ENCODE data around the gene USP30.

Gene USP30

DNA sequence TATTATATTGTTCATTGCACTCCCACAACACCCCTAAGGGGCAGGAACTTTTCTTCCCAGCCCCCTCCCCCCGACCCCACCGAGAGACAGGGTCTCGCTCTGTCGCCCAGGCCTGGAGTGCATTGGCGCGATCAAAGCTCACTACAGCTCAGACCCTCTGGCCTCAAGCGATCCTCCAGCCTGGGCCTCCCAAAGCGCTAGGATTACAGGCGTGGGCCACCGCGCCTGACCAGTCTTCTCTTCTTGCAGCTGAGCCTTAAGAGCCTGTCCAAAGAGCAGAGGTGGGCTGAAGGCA is 44.7 kb downstream of the USP30 start:
- TF ChIP-seq, protein P1, sequence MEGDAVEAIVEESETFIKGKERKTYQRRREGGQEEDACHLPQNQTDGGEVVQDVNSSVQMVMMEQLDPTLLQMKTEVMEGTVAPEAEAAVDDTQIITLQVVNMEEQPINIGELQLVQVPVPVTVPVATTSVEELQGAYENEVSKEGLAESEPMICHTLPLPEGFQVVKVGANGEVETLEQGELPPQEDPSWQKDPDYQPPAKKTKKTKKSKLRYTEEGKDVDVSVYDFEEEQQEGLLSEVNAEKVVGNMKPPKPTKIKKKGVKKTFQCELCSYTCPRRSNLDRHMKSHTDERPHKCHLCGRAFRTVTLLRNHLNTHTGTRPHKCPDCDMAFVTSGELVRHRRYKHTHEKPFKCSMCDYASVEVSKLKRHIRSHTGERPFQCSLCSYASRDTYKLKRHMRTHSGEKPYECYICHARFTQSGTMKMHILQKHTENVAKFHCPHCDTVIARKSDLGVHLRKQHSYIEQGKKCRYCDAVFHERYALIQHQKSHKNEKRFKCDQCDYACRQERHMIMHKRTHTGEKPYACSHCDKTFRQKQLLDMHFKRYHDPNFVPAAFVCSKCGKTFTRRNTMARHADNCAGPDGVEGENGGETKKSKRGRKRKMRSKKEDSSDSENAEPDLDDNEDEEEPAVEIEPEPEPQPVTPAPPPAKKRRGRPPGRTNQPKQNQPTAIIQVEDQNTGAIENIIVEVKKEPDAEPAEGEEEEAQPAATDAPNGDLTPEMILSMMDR (IDR thresholded peaks at IDR 0.05; ENCODE audit: borderline replicate concordance, control extremely low read depth, extremely low read depth, insufficient read depth, missing control alignments): no peak
- DNase-seq (ENCODE audit: low spot score): no peak
- in situ Hi-C loops (cut with MboI; ENCODE audit: low sequenced_read_pairs, unreplicated experiment): loop anchor here (25.0 kb wide), 3 partner anchors 210 to 535 kb away; partner anchors contain the start of genes DAO, ISCU and SART3

DNA sequence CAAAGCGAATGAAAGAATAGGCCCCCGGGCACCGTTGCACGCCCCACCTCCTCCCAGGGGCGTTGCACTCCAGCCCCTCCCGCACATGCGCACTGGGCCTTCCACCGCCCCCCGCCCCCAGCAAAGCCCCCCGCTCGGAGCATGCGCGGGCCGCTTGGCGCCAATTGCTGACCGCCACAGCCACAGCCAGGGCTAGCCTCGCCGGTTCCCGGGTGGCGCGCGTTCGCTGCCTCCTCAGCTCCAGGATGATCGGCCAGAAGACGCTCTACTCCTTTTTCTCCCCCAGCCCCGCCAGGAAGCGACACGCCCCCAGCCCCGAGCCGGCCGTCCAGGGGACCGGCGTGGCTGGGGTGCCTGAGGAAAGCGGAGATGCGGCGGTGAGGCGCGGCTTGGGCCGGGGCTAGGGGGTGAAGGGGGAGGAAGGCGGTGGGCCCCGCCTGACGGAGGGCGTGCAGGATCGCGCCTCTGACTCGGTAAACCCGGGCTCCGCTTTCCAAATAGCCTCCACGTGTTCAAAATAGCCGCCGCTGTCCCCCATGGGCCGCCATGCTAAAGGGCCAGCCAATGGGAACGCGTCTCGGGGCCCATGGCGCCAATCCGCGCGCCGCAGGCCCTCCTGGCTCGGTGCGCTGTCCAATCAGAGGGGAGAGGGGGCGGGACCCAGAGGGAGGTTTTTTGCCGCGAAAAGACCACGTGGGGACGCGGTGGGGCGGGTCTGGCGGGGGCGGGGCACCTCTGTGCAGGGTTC is 45.2 kb downstream of the USP30 start, which contains the start of gene UNG:
UNG (plus strand) TSS at position 163 of the 748 bp plus-strand sequence; CDS start at position 246, 83 bp downstream.
- TF ChIP-seq, protein P1 (IDR thresholded peaks at IDR 0.05; ENCODE audit: borderline replicate concordance, control extremely low read depth, extremely low read depth, insufficient read depth, missing control alignments): no peak
- in situ Hi-C loops (cut with MboI; ENCODE audit: low sequenced_read_pairs, unreplicated experiment): loop anchor here (25.0 kb wide), 3 partner anchors 210 to 535 kb away; partner anchors contain the start of genes DAO, ISCU and SART3
- peak; percentile 99 for DNase-seq (ENCODE audit: low spot score)

DNA sequence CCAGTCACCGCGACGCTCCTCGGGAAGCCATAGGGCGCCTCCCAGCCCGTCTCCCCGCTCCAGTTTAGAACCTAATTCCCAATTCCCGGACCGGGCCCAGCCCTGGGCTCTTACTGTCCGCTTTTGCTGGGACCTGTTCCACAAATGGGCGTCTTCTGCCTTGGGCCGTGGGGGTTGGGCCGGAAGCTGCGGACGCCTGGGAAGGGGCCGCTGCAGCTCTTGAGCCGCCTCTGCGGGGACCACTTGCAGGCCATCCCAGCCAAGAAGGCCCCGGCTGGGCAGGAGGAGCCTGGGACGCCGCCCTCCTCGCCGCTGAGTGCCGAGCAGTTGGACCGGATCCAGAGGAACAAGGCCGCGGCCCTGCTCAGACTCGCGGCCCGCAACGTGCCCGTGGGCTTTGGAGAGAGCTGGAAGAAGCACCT is 45.8 kb downstream of the USP30 start:
- in situ Hi-C loops (cut with MboI; ENCODE audit: low sequenced_read_pairs, unreplicated experiment): loop anchor here (25.0 kb wide), 3 partner anchors 211 to 536 kb away; partner anchors contain the start of genes DAO, ISCU and SART3
- TF ChIP-seq, protein P1 (IDR thresholded peaks at IDR 0.05; ENCODE audit: borderline replicate concordance, control extremely low read depth, extremely low read depth, insufficient read depth, missing control alignments): no peak
- DNase-seq (ENCODE audit: low spot score): no peak

DNA sequence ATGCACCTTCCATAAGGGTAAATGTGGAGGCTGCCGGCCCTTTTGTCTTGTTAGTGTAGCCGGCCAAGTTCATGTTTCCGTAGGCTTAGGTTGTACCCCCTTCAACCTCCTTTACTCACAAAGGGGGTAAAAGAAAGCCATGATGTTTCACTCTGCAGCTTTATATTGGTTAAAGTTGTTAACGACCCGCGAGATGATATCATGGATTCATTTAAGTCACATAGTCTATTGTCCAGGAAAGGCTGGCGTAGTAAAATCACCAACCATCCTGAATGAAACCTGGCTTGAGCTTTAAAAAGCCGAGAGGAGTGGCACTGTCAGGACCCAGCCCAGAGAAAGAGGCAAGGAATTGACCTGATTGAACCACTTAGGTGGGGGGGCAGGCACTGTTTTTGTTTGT is 46.3 kb downstream of the USP30 start:
- DNase-seq (ENCODE audit: low spot score): no peak
- TF ChIP-seq, protein P1 (IDR thresholded peaks at IDR 0.05; ENCODE audit: borderline replicate concordance, control extremely low read depth, extremely low read depth, insufficient read depth, missing control alignments): no peak
- in situ Hi-C loops (cut with MboI; ENCODE audit: low sequenced_read_pairs, unreplicated experiment): loop anchor here (25.0 kb wide), 3 partner anchors 211 to 536 kb away; partner anchors contain the start of genes DAO, ISCU and SART3

DNA sequence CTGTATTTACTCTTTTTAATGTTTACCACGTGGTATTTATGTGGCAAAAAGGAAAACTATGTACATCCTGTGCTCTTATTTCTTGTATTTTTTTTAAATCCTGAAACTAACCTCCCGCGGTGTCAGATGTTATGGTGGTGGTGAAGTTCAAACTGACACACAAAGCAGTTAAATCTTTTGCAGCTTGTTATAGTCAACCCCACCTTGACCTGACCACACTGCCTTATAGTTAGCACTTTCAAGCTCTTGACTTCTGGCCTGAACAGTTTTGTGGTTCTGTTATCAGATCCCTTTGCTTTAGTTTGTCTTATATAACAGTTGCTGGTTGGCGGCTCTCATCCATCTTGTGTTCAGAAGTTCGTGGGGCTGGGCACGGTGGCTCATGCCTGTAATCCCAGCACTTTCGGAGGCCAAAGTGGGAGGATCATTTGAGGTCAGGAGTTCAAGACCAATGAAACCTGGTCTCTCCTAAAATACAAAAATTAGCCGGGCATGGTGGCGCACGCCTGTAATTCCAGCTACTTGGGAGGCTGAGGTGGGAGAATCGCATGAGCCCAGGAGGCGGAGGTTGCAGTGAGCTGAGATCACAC is 47.1 kb downstream of the USP30 start:
- TF ChIP-seq, protein P1 (IDR thresholded peaks at IDR 0.05; ENCODE audit: borderline replicate concordance, control extremely low read depth, extremely low read depth, insufficient read depth, missing control alignments): no peak
- in situ Hi-C loops (cut with MboI; ENCODE audit: low sequenced_read_pairs, unreplicated experiment): loop anchor here (25.0 kb wide), 3 partner anchors 212 to 537 kb away; partner anchors contain the start of genes DAO, ISCU and SART3
- no peak for DNase-seq (ENCODE audit: low spot score)

DNA sequence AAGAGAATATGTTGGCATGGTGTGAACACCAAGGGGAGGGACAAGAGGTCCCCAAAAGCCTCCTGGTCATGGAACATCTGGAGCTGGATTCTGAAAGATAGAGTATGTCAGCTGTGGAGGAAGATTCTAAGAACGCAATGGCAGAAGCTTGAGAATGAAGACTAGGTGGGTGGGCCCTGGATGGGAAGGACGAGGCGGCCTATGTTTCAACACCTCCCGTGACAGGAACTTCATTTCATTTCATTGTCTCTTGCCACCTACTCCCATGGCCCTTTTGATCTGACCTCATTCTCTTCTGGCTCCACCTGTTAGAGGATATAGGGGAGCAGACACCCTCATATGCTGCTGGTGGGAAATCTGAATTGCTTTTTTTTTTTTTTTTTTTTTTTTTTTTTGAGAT is 48.4 kb downstream of the USP30 start:
- DNase-seq (ENCODE audit: low spot score): no peak
- in situ Hi-C loops (cut with MboI; ENCODE audit: low sequenced_read_pairs, unreplicated experiment): no loop called here
- TF ChIP-seq, protein P1 (IDR thresholded peaks at IDR 0.05; ENCODE audit: borderline replicate concordance, control extremely low read depth, extremely low read depth, insufficient read depth, missing control alignments): no peak

Measured in GM13976 (cell line).